ENCODE results near the gene DEPDC7. TPM values are rescaled to one million over a fixed set of nuclear protein-coding genes. Genes with fewer than 3 reads are reported as not detected.

The DEPDC7 gene
- total RNA-seq, 1 experiment from 2014 or later, result 4.4 TPM

DNA sequence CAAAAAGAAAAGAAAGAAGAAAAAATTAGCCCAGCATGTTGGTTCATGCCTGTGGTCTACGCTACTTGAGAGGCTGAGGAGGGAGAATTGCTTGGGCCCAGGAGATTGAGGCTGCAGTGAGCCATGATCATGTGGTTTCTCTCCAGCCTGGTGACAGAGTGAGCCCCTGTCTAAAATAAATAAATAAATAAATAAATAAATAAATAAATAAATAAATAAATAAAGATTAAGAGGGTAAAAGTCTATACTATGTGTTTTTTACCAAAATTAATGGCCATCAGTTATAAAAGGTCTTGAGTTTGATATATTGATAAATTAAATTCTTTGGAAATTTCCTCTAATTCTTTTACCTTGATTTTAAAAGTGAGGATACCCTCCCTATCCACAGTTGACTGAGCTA lies 25.2 kb upstream of the DEPDC7 start:
- H2BK5ac ChIP-seq (ENCODE audit: insufficient read length, low read length), result no peak overlapping the region
- H2AFZ ChIP-seq (ENCODE audit: low read length), result no peak overlapping the region
- H2BK12ac ChIP-seq (ENCODE audit: insufficient read length, low read depth, low read length), result no peak overlapping the region
- no peak overlapping the region for H3K56ac ChIP-seq (ENCODE audit: insufficient read length, low read depth, low read length)
- H3K27ac ChIP-seq (ENCODE audit: insufficient read length, low read depth, low read length), result no peak overlapping the region
- no CpG with 5 or more reads among the region's 1 CpG for WGBS (ENCODE audit: extremely low coverage, insufficient read length, low lambda C conversion rate)
- no peaks in the 10 kb centered on the region; the same call in 1 of the 2 replicates for H3K27me3 Mint-ChIP-seq (ENCODE audit: low read depth)
- TF ChIP-seq, protein P1, sequence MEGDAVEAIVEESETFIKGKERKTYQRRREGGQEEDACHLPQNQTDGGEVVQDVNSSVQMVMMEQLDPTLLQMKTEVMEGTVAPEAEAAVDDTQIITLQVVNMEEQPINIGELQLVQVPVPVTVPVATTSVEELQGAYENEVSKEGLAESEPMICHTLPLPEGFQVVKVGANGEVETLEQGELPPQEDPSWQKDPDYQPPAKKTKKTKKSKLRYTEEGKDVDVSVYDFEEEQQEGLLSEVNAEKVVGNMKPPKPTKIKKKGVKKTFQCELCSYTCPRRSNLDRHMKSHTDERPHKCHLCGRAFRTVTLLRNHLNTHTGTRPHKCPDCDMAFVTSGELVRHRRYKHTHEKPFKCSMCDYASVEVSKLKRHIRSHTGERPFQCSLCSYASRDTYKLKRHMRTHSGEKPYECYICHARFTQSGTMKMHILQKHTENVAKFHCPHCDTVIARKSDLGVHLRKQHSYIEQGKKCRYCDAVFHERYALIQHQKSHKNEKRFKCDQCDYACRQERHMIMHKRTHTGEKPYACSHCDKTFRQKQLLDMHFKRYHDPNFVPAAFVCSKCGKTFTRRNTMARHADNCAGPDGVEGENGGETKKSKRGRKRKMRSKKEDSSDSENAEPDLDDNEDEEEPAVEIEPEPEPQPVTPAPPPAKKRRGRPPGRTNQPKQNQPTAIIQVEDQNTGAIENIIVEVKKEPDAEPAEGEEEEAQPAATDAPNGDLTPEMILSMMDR (conservative IDR thresholded peaks at IDR 0.05), result no peak
- H3K4me3 Mint-ChIP-seq, result no peak overlapping the region
- no peaks in the 10 kb centered on the region for H3K4me1 ChIP-seq (ENCODE audit: insufficient read depth, low read length)
- no peak overlapping the region for H3K14ac ChIP-seq (ENCODE audit: insufficient read depth, low read length)
- no peak overlapping the region for H3K18ac ChIP-seq (ENCODE audit: insufficient read length, low read depth, low read length)
- H3K9ac ChIP-seq (ENCODE audit: extremely low read depth, insufficient read length, low read length), result no peak overlapping the region
- no peaks in the 10 kb centered on the region for H4K20me1 ChIP-seq (ENCODE audit: control insufficient read depth, insufficient read depth, insufficient read length)
- no peak overlapping the region for H4K8ac ChIP-seq (replicated peaks; ENCODE audit: insufficient read length, low read depth, low read length)
- H3K4me2 ChIP-seq (ENCODE audit: insufficient read depth, insufficient read length, low read length), result no peak overlapping the region
- H3K9me3 Mint-ChIP-seq, result peaks cover 7 to 20% of the 10 kb centered on the region in 2 experiments
- H3K36me3 Mint-ChIP-seq (ENCODE audit: insufficient read depth in 1 of 3, low read depth in 3 of 3), result peaks cover 0 to 3% (median 0%) of the 10 kb centered on the region in 3 experiments; a peak in 3 of 7 replicates
- no peak overlapping the region for H2BK120ac ChIP-seq (ENCODE audit: low read depth, low read length, poor library complexity, severe bottlenecking)
- H2BK15ac ChIP-seq (ENCODE audit: low read depth, low read length), result no peak overlapping the region
- no peak overlapping the region for H3K4ac ChIP-seq (ENCODE audit: low read depth, low read length)
- no peaks in the 10 kb centered on the region for H3K27me3 ChIP-seq (ENCODE audit: insufficient read depth, low read length)
- H3K27ac Mint-ChIP-seq, result no peak overlapping the region
- no peak overlapping the region for H4K91ac ChIP-seq (ENCODE audit: insufficient read length, low read depth, low read length)
- no peak overlapping the region for H2BK20ac ChIP-seq (ENCODE audit: low read depth, low read length, poor library complexity, severe bottlenecking)
- no peaks in the 10 kb centered on the region for H3K9me3 ChIP-seq (ENCODE audit: control insufficient read depth, low read depth, low read length)
- no peak overlapping the region for H3K23ac ChIP-seq (ENCODE audit: insufficient read length, low read depth, low read length)
- H3K23me2 ChIP-seq (ENCODE audit: insufficient read length, low read depth, low read length, poor library complexity, severe bottlenecking), result no peaks in the 10 kb centered on the region
- no peaks in the 10 kb centered on the region for H3K79me1 ChIP-seq (ENCODE audit: insufficient read depth, low read depth, low read length, poor library complexity, severe bottlenecking)
- no peak overlapping the region for H2AK5ac ChIP-seq (ENCODE audit: insufficient read length, low read length)
- no peaks in the 10 kb centered on the region for H3K79me2 ChIP-seq (ENCODE audit: insufficient read depth, low read length)
- no peak for DNase-seq
- H4K5ac ChIP-seq (ENCODE audit: insufficient read length, low read depth, low read length), result no peak overlapping the region
- H3K4me1 Mint-ChIP-seq, result peaks cover 0 to 5% of the 10 kb centered on the region in 2 experiments; a peak in 2 of 4 replicates
- H3T11ph ChIP-seq (ENCODE audit: low read length), result no peak overlapping the region

Measured in H9 (cell line).